HG03108 (cell line): ENCODE measurements around the gene NRAP.
"Not testable (repeated sequence)": the region's sequence is repeated elsewhere in the genome, so short reads cannot be mapped to it uniquely, and the experiment has no call there.

Source experiments
- ATAC-seq: cut with Tn5 transposase; IDR thresholded peaks from one replicate; pipeline ENCODE4 v1.9.1; 2021; ENCODE audit warnings: moderate library complexity; ENCODE audit not compliant: unreplicated experiment

The NRAP gene

GRCh38 chr10:113683300-113683699, 19.5 kb upstream of the NRAP start:
- ATAC-seq: no peak

- ATAC-seq: peak; percentile 50
These were observed 18.0 kb upstream of the NRAP start for GRCh38 chr10:113681533-113682470.

GRCh38 chr10:113680190-113681111, 16.6 kb upstream of the NRAP start:
- peak; percentile 26 for ATAC-seq

GRCh38 chr10:113679463-113680189, 15.8 kb upstream of the NRAP start, which contains the start of gene CASP7:
CASP7 (plus strand) TSS chr10:113679912; CDS start chr10:113697494, 17,582 bp downstream.
- ATAC-seq: peak; percentile 57

DNA sequence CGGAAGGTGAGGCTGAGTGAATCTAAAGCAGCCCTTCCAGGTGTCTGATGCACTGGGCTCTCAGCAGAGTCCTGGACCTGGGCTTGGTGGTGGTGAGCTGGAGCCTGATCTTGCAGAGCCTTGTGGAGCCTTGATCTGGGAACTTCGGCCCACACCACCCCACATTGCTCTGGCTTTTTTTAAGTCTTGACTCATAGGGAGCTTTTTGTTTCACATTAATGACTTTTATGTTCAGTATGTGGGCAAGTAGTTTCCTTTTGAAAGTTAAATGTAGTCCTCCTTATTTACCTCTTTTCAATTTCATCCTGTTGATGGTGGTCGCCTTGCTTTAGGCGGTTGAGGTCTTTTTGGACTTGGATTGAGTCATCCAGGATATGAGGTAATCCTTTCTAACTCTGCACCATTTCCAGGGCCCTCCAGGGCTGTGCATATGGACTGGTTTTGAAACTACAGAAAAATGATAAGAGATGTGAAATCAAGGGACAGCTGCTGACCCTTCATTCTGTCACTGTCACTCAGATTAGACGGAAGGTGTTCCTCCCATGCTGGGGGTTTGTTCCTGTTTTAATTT, 2.9 kb upstream of the NRAP start:
- no peak for ATAC-seq

DNA sequence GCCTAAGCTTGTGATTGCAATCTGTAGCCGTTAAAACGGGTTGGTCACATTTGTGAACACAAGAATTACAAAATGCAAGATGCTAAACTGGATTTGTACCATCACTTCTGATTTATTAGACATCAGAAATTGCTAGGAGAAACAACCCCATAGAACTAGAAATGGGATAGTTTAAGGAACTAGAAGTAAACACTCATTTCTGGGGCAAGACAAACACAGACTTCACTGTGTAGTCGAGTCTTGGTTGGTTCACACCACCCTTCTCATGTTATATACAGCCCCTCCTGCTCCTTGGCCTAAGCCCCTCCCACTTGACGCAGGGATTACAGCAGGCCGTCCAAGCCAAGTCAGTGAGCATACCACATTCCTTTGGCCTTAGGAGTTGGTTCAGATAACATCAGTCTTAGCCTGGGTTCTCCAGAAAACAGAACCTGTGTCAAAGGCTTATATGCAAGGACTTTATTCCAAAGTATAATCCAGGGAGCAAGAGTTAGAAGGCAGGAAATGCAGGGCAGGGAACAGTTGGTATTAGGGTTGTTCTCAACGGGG, 2.0 kb upstream of the NRAP start:
- no peak for ATAC-seq

DNA sequence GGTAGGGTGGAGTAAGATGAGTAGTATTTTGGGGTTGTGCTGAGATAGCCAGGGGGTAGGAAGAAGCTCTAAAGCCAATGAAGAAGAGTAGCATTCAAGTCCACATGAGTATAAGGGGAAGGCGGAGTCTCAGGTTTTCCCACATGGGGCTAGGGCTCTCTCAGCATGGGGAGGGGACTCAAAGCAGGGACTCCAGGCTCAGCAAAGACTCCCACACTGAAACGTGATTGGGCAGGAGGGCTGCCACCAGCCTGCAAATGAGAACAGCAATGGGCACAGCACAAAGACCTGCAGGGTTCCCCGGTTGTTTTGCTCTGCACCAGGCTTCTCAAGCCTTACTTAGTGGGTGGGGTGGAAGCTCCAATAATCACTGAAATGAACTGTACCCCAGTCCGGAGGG, 1.5 kb upstream of the NRAP start:
- no peak for ATAC-seq

DNA sequence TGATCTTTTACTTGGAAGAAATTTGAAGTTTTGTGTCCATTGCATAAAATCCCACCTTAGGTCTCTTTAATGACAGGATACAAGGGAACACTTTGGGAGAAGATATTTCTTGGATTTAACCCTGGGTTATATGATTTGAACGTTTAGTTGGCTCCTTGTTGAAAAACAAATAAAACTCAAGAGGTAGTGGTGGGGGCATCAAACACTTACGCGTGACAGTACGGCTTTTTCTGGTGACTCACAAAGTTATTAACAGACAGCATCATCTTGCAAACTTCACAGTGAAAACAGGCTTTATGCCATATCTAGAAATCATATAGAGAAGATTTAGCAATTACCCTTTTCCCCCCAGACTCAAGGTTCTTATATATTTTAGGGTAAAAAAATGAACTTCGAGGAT, 699 bp downstream of the NRAP start:
- no peak for ATAC-seq

GRCh38 chr10:113661332-113661731, 2.5 kb downstream of the NRAP start:
- ATAC-seq: no peak

DNA sequence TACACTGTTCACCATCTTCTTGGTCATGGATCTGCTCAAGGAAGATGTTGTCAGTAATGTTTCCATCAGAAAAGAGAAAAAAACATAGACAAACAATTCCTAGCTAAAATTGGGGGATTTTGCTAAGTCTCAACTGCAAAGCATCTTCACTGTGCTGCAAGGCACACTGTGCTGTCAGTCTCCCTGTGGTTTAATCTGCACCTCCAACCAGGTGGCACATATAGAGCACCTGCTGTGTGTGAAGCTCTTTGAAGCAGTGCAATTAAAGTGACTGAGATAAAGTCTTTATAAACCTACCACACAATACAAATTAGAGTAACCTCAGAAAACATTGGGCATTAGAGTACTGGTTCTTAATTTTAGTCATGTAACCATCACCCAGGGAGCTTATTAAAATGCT, 6.3 kb downstream of the NRAP start:
- ATAC-seq: no peak

DNA sequence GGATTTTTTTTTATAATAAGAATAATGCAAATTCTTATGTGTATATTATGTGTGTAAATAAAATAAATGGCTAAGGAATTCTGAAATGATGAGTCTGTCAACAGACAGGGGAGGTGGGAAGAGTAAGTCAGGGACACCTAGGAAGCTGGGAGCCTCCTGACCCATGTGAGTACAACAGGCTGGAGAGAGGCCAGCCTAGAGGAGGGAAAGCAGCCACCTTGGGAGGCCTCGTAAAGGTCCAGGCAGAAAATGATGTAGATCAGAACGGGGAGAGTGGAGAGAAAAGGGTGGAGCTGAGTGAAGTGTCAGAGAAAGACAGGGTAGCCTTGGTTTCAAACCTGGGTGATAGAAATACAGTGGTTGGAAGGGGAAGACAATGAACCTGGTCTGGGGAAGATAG, 6.9 kb downstream of the NRAP start:
- no peak for ATAC-seq

DNA sequence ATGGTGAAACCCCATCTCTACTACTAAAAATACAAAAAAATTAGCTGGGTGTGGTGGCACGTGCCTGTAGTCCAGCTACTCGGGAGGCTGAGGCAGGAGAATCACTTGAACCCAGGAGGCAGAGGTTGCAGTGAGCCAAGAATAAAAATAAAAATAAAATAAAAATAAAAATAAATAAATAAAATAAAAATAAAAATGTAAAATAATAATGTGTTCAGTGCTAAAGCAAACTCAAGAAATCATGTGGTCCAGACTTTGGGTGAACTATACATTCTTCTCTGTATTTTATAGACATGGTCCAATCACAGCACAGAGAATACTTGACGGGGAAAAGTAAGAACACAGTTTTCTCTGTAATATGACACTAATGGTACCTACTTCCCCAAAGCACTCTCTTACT, 11.4 kb downstream of the NRAP start:
- ATAC-seq: not testable (repeated sequence)

DNA sequence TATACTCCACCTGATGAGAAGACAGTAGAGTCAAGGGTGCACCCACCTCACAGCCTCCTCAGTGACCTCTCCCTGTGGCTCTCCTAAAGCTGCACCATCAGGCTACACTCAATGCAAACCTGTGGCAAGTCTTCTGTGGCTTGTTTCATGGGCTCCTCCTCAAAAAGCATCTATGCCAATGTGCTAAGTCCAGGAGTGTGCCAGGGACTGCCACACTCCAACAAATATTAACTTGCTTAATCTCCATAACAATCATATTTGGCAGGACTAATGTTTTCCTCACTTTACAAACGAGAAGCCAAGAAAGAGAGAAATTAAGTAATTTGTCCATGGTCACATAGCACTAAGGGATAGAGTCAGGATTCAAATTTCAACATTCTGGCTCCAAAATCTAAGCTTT, 11.9 kb downstream of the NRAP start:
- ATAC-seq: no peak

- no peak for ATAC-seq
These were observed 12.8 kb downstream of the NRAP start for GRCh38 chr10:113651021-113651420.

DNA sequence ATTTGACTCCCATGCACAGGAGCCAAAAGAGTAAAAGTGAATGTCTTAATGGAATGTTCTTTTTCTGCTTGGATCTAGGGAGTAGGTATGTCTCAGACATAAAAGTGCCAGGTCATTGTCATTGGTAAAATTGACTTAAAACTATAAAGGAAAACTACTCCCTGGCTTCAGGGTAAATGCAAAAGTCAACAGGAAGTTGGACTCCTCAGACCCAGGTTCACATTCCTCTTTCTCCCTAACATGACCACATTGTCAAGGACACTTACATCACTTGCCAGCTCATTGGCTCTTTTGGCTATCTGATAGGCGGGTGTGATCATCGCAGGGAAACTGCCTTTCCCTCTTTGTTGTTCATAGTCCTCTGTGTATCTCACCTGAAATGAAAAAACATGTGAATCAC, 13.7 kb downstream of the NRAP start:
- ATAC-seq: no peak

- no peak for ATAC-seq
These were observed 15.4 kb downstream of the NRAP start for GRCh38 chr10:113648478-113648877.

GRCh38 chr10:113647812-113648211, 16.0 kb downstream of the NRAP start:
- ATAC-seq: no peak

GRCh38 chr10:113646336-113647201, 17.3 kb downstream of the NRAP start:
- no peak for ATAC-seq
